Measurements from ENCODE around the gene SPRED3.

GRCh38 chr19:38385057-38385803, 3.3 kb upstream of the SPRED3 start:
- TF ChIP-seq CTCF (conservative IDR thresholded peaks at IDR 0.05; ENCODE audit: low read length) (no peak; the same call in none of the 2 replicates), EZH2phosphoT487 (IDR thresholded peaks at IDR 0.05; ENCODE audit: borderline replicate concordance, low read depth, low read length) (no peak)

Measured in OCI-LY7 (cell line).